ENCODE data around the gene CEP131. TPM values are rescaled to one million over a fixed set of nuclear protein-coding genes. Genes with fewer than 3 reads are reported as not detected.

The CEP131 gene
- total and polyA plus RNA-seq, 2 of the 8 experiments (the other 6 are each of a cell fraction or from before 2014, with no cell fraction given) = 5.9 to 23.2 TPM

GRCh38 chr17:81234940-81235821, 12.4 kb upstream of the CEP131 start:
- Histone ChIP-seq H3K27me3 (replicated peaks in 1 of 4; ENCODE audit: control insufficient read depth in 3 of 4, extremely low read depth in 1 of 4, insufficient read depth in 3 of 4, low read length in 3 of 4) (no peaks in the 10 kb centered on the region), H4K20me1 (replicated peaks in 1 of 2; ENCODE audit: control insufficient read depth in 1 of 2, insufficient read depth in 2 of 2, low read length in 2 of 2) (peaks cover 4 to 18% of the 10 kb centered on the region in 2 experiments), H3K56ac (replicated peaks; ENCODE audit: insufficient read length, low read depth, low read length) (no peak overlapping the region), H2BK120ac (replicated peaks; ENCODE audit: low read depth, low read length) (no peak overlapping the region), H3K18ac (ENCODE audit: extremely low read depth, low read length) (no peak overlapping the region), H3K9ac (replicated peaks in 1 of 4; ENCODE audit: extremely low read depth in 1 of 4, low read depth in 3 of 4, low read length in 3 of 4) (no peak overlapping the region), H3K27ac (ENCODE audit: low read depth, low read length) (no peak overlapping the region), H3K4me1 (replicated peaks in 1 of 4; ENCODE audit: control insufficient read depth in 3 of 4, insufficient read depth in 4 of 4, low read length in 3 of 4) (peaks cover 0 to 11% (median 5%) of the 10 kb centered on the region in 4 experiments; a peak in 5 of 7 replicates), H2BK15ac (ENCODE audit: low read length) (no peak overlapping the region), H2BK12ac (ENCODE audit: low read depth, low read length) (no peak overlapping the region), H3K14ac (ENCODE audit: insufficient read length) (no peak overlapping the region), H2BK5ac (ENCODE audit: low read depth, low read length) (no peak overlapping the region), H3K9me3 (ENCODE audit: insufficient read depth in 2 of 2, low read depth in 1 of 2, low read length in 1 of 2) (no peaks in the 10 kb centered on the region; a peak in 1 of 4 replicates), H3K4me2 (ENCODE audit: insufficient read depth in 1 of 2, low read depth in 2 of 2, low read length in 2 of 2) (no peak overlapping the region), H4K8ac (ENCODE audit: extremely low read depth, insufficient read depth, low read length) (no peak overlapping the region), H3K4me3 (ENCODE audit: extremely low read depth in 1 of 4, insufficient read depth in 2 of 4, low read depth in 3 of 4, low read length in 4 of 4) (no peak overlapping the region), H3K23ac (ENCODE audit: insufficient read length) (no peak overlapping the region), H3K23me2 (ENCODE audit: low read depth, low read length) (peaks cover 7% of the 10 kb centered on the region; the same call in 1 of the 2 replicates), H4K91ac (replicated peaks; ENCODE audit: insufficient read length, low read length) (no peak overlapping the region), H2BK20ac (ENCODE audit: low read length) (no peak overlapping the region), H3K36me3 (ENCODE audit: control insufficient read depth in 2 of 4, insufficient read depth in 4 of 4, low read length in 3 of 4) (peaks cover 0 to 18% (median 2%) of the 10 kb centered on the region in 4 experiments; a peak in 4 of 8 replicates), H3K79me2 (ENCODE audit: control insufficient read depth in 1 of 2, insufficient read depth in 2 of 2, low read length in 2 of 2) (peaks cover 0 to 18% of the 10 kb centered on the region in 2 experiments; a peak in 2 of 4 replicates), H4K5ac (ENCODE audit: insufficient read length, low read depth, low read length) (no peak overlapping the region), H3K4ac (replicated peaks; ENCODE audit: insufficient read length, low read depth, low read length) (no peak overlapping the region), H2AFZ (ENCODE audit: low read length) (no peak overlapping the region), H2AK5ac (ENCODE audit: low read depth, low read length) (no peak overlapping the region), H3K79me1 (ENCODE audit: low read depth, low read length) (peaks cover 9% of the 10 kb centered on the region)
- ChIA-PET CTCF (ENCODE audit: partially characterized antibody) (interaction anchor here (1.0 to 1.1 kb wide), 3 partner anchors 15 to 105 kb away, joined by 3 read pairs; no protein-coding TSS in a partner anchor), POLR2A (ENCODE audit: partially characterized antibody) (interaction anchor here (0.9 kb wide), 1 partner anchor 10 kb away, joined by 3 read pairs; no protein-coding TSS in a partner anchor)
- FAIRE-seq = no peak
- no peak for DNase-seq (ENCODE audit: low read depth in 1 of 2, low spot score in 2 of 2)
- TF ChIP-seq HDAC6 (IDR thresholded peaks at IDR 0.05; ENCODE audit: low read depth, low read length) (no peak), GABPA (IDR thresholded peaks at IDR 0.05; ENCODE audit: borderline replicate concordance, insufficient read depth, low read length) (no peak), EP300 (IDR thresholded peaks at IDR 0.05; ENCODE audit: borderline replicate concordance in 1 of 2, low read depth in 2 of 2, low read length in 2 of 2) (no peak), KDM5A (IDR thresholded peaks at IDR 0.05; ENCODE audit: low read length) (no peak), EZH2 (IDR thresholded peaks at IDR 0.05; ENCODE audit: low read depth, low read length, severe bottlenecking) (no peak)
- WGBS, 2 experiments (ENCODE audit: extremely low coverage in 1 of 2, insufficient coverage in 1 of 2, insufficient read length in 1 of 2, insufficient replicate concordance in 2 of 2, low coverage in 1 of 2, low lambda C conversion rate in 2 of 2, missing lambda C conversion rate in 1 of 2) = 95% methylated on average over 25 of the region's 26 CpGs; no CpG with 5 or more reads in 1 of the 2 experiments

Data from H1 (cell line).